Neutrophil (primary cell): Measurements from ENCODE around the gene NFKB1.

Experiments used
- H3K27ac ChIP-seq: fragments of 200-600 bp; sonication (generic); 2 replicates; pipeline ENCODE4 v1.5.1; 2016; ENCODE audit warnings: mild to moderate bottlenecking, moderate library complexity
- H3K27me3 ChIP-seq: fragments of 200-600 bp; sonication (generic); 2 replicates; pipeline ENCODE4 v1.6.0; 2016; ENCODE audit warnings: mild to moderate bottlenecking
- H3K36me3 ChIP-seq: fragments of 200-600 bp; sonication (generic); 2 replicates; pipeline ENCODE4 v1.5.1; 2017
- H3K4me1 ChIP-seq, 2 experiments: fragments of 200-600 bp in 1 of 2; sonication (generic) in 1 of 2; 1 replicate in 1 of 2; 2 replicates in 1 of 2; pipeline versions ENCODE4 v1.5.1 to v1.6.1; 2013 to 2016; ENCODE audit warnings: low read depth in 1 of 2, low read length in 1 of 2, mild to moderate bottlenecking in 1 of 2, moderate library complexity in 1 of 2; ENCODE audit not compliant: control insufficient read depth in 1 of 2, insufficient read depth in 1 of 2
- H3K4me3 ChIP-seq, 2 experiments: fragments of 200-600 bp in 1 of 2; sonication (generic) in 1 of 2; 1 replicate in 1 of 2; 2 replicates in 1 of 2; pipeline ENCODE4 v1.5.1; 2013 to 2016; ENCODE audit warnings: low read depth in 1 of 2, low read length in 1 of 2, mild to moderate bottlenecking in 1 of 2, moderate library complexity in 1 of 2
- H3K9me3 ChIP-seq: fragments of 200-600 bp; sonication (generic); 2 replicates; pipeline ENCODE4 v1.5.1; 2016
- TF ChIP-seq, protein P1 (sequence below): fragments of 200-600 bp; sonication (generic); IDR thresholded peaks from 2 replicates; pipeline ENCODE4 v1.5.1; 2016; ENCODE audit warnings: antibody characterized with exemption

Gene NFKB1, protein sequence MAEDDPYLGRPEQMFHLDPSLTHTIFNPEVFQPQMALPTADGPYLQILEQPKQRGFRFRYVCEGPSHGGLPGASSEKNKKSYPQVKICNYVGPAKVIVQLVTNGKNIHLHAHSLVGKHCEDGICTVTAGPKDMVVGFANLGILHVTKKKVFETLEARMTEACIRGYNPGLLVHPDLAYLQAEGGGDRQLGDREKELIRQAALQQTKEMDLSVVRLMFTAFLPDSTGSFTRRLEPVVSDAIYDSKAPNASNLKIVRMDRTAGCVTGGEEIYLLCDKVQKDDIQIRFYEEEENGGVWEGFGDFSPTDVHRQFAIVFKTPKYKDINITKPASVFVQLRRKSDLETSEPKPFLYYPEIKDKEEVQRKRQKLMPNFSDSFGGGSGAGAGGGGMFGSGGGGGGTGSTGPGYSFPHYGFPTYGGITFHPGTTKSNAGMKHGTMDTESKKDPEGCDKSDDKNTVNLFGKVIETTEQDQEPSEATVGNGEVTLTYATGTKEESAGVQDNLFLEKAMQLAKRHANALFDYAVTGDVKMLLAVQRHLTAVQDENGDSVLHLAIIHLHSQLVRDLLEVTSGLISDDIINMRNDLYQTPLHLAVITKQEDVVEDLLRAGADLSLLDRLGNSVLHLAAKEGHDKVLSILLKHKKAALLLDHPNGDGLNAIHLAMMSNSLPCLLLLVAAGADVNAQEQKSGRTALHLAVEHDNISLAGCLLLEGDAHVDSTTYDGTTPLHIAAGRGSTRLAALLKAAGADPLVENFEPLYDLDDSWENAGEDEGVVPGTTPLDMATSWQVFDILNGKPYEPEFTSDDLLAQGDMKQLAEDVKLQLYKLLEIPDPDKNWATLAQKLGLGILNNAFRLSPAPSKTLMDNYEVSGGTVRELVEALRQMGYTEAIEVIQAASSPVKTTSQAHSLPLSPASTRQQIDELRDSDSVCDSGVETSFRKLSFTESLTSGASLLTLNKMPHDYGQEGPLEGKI

DNA sequence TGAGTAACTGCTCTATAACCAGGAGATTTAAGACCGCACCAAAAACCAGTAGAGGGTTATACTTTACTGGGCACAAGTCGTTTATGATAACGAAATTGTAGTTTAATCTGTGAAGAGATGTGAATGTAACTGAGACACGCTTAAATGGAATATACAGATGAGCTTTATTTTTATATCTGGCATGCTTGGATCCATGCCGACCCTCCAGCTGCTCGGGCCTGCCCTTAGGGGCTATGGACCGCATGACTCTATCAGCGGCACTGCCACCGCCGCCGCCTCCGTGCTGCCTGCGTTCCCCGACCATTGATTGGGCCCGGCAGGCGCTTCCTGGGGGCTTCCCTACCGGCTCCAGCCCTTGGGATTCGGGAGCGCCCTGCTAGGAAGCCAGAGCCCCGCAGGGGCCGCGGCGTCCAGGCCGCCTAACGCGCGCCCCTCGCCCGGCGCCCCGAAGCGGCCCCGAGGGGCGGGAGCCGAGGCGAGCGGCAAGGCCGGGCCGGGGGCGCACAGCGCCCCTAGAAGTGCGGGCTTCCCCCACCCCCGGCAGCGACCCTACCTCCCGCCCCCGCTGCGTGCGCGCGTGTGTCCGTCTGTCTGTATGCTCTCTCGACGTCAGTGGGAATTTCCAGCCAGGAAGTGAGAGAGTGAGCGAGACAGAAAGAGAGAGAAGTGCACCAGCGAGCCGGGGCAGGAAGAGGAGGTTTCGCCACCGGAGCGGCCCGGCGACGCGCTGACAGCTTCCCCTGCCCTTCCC lies at the start of gene NFKB1:
TSS of gene NFKB1 (plus strand) at position 664 of the 751 bp plus-strand sequence. CDS start 24,160 bp downstream, outside the sequence.
- Histone ChIP-seq H3K27ac (peak within 1 kb of the TSS; percentile 97), H3K4me1 (peaks cover 39 to 43% of the 10 kb centered on the region in 2 experiments), H3K27me3 (no peaks in the 10 kb centered on the region), H3K9me3 (no peaks in the 10 kb centered on the region), H3K36me3 (no peaks in the 10 kb centered on the region), H3K4me3 (peak within 1 kb of the TSS; percentile 77 to 90)
- TF ChIP-seq, protein P1, sequence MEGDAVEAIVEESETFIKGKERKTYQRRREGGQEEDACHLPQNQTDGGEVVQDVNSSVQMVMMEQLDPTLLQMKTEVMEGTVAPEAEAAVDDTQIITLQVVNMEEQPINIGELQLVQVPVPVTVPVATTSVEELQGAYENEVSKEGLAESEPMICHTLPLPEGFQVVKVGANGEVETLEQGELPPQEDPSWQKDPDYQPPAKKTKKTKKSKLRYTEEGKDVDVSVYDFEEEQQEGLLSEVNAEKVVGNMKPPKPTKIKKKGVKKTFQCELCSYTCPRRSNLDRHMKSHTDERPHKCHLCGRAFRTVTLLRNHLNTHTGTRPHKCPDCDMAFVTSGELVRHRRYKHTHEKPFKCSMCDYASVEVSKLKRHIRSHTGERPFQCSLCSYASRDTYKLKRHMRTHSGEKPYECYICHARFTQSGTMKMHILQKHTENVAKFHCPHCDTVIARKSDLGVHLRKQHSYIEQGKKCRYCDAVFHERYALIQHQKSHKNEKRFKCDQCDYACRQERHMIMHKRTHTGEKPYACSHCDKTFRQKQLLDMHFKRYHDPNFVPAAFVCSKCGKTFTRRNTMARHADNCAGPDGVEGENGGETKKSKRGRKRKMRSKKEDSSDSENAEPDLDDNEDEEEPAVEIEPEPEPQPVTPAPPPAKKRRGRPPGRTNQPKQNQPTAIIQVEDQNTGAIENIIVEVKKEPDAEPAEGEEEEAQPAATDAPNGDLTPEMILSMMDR: no peak

DNA sequence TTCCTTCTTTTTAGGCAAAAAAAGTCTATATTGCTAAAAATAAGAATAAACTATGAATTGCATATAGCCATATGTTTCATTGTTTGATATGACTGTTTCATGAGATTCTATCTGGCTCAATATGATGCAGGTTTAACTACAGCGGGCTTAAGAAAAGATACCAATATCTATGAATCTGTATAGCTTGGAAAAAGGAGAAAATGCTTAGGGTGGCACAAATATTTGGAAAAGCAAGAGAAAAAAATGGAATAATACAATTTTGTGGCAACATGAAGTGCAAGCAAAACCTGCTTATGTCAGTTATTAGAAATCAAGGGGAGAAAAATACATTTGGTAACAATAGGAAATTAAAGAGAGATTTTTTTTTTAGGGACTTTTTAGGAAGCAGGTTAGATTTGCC lies 48.3 kb upstream of the NFKB1 start:
- no peaks in the 10 kb centered on the region for H3K27me3 ChIP-seq
- no peaks in the 10 kb centered on the region for H3K9me3 ChIP-seq
- no peak overlapping the region for H3K27ac ChIP-seq
- H3K36me3 ChIP-seq: no peaks in the 10 kb centered on the region
- H3K4me1 ChIP-seq: no peaks in the 10 kb centered on the region
- TF ChIP-seq, protein P1: no peak
- H3K4me3 ChIP-seq: no peak overlapping the region

DNA sequence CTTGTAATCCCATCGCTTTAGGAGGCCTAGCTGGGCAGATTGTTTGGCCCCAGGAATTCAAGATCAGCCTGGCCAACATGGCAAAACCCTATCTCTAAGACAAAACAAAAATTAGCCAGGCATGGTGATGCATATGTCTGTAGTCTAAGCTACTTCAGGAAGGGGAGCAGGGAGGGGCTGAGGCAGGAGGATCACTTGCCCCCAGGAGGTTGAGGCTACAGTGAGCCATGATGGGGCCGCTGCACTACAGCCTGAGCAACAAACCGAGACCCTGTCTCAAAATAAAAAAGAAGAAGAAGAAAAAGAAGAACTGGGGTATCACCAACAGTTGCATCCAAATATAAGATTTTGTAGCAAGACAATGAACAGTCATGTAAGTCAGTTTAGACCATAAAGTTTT lies 47.3 kb upstream of the NFKB1 start:
- H3K4me1 ChIP-seq: no peaks in the 10 kb centered on the region
- H3K27me3 ChIP-seq: no peaks in the 10 kb centered on the region
- no peaks in the 10 kb centered on the region for H3K9me3 ChIP-seq
- H3K36me3 ChIP-seq: no peaks in the 10 kb centered on the region
- no peak overlapping the region for H3K27ac ChIP-seq
- TF ChIP-seq, protein P1: no peak
- no peak overlapping the region for H3K4me3 ChIP-seq

DNA sequence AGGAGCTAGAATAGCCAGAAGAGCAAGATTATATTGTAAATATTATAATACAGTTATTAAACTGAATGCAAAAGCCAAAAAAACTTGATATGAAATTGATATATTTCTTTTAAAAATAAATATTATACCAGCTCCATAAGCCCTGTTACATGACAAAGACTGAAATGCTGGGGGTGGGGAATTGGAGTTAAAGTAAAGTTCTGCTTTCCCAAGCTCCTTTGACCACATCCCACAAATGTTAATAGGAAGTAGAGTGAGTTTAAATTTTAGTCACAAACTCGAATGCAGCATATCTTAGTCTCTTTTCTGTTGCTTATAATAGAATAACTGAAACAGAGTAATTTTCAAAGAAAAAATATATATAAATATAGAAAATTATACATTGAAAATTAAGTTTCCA lies 46.9 kb upstream of the NFKB1 start:
- TF ChIP-seq, protein P1: no peak
- Histone ChIP-seq H3K4me1 (no peaks in the 10 kb centered on the region), H3K27me3 (no peaks in the 10 kb centered on the region), H3K36me3 (no peaks in the 10 kb centered on the region), H3K9me3 (no peaks in the 10 kb centered on the region), H3K27ac (no peak overlapping the region), H3K4me3 (no peak overlapping the region)
